Measurements from ENCODE around the gene LCNL1.

The LCNL1 gene

GRCh38 chr9:136970361-136970760, 12.4 kb upstream of the LCNL1 start:
- TF ChIP-seq CTCF (IDR thresholded peaks at IDR 0.05), result no peak

- TF ChIP-seq CTCF (IDR thresholded peaks at IDR 0.05), result no peak
Observed at GRCh38 chr9:136971746-136972145, 11.0 kb upstream of the LCNL1 start.

- no peak for TF ChIP-seq CTCF (IDR thresholded peaks at IDR 0.05)
Observed at GRCh38 chr9:136972335-136972734, 10.5 kb upstream of the LCNL1 start.

GRCh38 chr9:136972743-136973142, 10.1 kb upstream of the LCNL1 start:
- no peak for TF ChIP-seq CTCF (IDR thresholded peaks at IDR 0.05)

GRCh38 chr9:136973618-136974617, 8.9 kb upstream of the LCNL1 start:
- no peak for TF ChIP-seq CTCF (IDR thresholded peaks at IDR 0.05)

GRCh38 chr9:136974817-136975535, 7.8 kb upstream of the LCNL1 start:
- no peak for TF ChIP-seq CTCF (IDR thresholded peaks at IDR 0.05)

GRCh38 chr9:136975644-136976043, 7.1 kb upstream of the LCNL1 start:
- TF ChIP-seq CTCF (IDR thresholded peaks at IDR 0.05), result no peak
